NOMO-1 treated with DMSO at 0.1 percent for 48 hours (cell line): ENCODE results near the gene PDE4D.
"Not testable (repeated sequence)": the region's sequence is repeated elsewhere in the genome, so short reads cannot be mapped to it uniquely, and the experiment has no call there.

Source experiments
- DNase-seq: peaks from one replicate; lab custom pipeline; 2025; ENCODE audit not compliant: unreplicated experiment; lab: John Stamatoyannopoulos, UW

Gene PDE4D

GRCh38 chr5:59486508-59486907 is 407.0 kb downstream of the PDE4D start:
- DNase-seq: no peak

GRCh38 chr5:59485629-59486439 is 407.7 kb downstream of the PDE4D start:
- no peak for DNase-seq

GRCh38 chr5:59485107-59485506 is 408.4 kb downstream of the PDE4D start:
- no peak for DNase-seq

GRCh38 chr5:59484618-59485017 is 408.9 kb downstream of the PDE4D start:
- no peak for DNase-seq

GRCh38 chr5:59483971-59484472 is 409.5 kb downstream of the PDE4D start:
- no peak for DNase-seq

- no peak for DNase-seq
These were observed 414.4 kb downstream of the PDE4D start for GRCh38 chr5:59479086-59479485.

DNA sequence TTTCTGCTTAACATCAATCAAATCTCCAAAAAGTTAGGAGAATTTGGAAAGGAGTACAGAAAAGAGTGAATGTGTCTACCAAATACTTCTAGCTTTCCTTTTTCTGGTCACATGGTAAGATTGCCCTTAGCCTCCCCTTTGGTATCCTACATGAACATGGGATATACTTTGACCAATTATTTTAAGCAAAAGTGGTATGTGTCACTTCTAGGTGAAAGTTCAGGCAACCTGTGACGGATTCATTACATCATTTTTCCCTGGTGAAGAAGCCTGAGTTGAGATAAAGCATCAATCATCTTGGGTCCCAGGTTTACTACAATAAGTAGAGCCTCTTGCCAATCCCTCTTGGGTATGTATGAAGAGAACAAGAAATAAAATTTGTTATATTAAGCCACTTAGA is 419.2 kb downstream of the PDE4D start:
- no peak for DNase-seq

DNA sequence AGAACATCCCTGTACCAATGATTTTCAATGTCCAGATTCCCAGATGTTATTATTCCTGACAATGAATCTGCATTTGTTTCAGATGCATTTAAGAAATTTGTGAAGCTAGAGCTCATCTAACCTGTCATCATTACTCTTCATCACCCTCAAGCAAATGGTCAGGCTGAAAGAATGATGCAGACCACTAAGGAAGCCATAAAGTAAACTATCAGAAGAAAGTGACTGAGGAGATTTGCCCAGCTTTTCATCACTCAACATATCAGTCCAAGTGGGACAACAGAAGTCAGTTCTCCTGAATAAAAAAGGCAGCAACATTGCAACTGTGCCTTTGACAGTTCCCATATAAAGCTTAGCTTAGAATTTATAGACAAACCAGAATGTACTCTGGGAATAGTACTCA is 419.9 kb downstream of the PDE4D start:
- no peak for DNase-seq

- no peak for DNase-seq
These were observed 422.1 kb downstream of the PDE4D start for GRCh38 chr5:59471463-59471862.

- no peak for DNase-seq
These were observed 425.6 kb downstream of the PDE4D start for GRCh38 chr5:59467969-59468368.

DNA sequence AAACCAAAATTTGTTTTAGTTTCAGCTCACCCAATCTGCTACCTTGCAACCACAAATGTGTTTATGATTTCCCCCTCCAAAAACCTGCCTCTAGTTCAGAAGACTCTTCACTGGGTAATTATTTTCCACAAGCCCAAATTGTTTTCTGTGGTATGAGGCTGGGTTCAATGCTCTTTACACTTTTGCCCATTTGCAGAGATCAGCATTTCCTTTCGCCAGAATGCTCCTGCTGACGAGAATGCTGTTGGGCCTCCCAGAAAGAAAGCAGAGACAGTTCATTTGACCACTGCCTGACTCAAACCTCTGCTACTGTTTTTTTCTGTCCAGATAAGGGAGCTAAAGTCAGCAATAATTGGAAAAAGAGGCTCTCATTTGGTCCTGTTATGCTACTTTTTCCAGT is 427.3 kb downstream of the PDE4D start:
- no peak for DNase-seq

GRCh38 chr5:59464969-59465368 is 428.6 kb downstream of the PDE4D start:
- no peak for DNase-seq

DNA sequence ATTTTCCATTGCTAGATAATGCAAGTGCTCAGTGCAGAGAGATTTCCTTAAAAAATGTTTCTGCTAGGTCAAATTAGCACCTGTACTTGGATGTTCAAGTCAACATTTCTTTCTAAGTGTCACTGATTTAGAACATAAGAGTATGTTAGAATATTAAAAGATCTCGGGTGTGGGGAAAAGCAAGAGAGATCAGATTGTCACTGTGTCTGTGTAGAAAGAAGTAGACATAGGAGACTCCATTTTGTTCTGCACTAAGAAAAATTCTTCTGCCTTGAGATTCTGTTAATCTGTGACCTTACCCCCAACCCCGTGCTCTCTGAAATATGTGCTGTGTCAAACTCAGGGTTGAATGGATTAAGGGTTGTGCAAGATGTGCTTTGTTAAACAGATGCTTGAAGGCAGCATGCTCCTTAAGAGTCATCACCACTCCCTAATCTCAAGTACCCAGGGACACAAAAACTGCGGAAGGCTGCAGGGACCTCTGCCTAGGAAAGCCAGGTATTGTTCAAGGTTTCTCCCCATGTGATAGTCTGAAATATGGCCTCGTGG is 429.8 kb downstream of the PDE4D start:
- DNase-seq: not testable (repeated sequence)

GRCh38 chr5:59462956-59463355 is 430.6 kb downstream of the PDE4D start:
- DNase-seq: no peak

DNA sequence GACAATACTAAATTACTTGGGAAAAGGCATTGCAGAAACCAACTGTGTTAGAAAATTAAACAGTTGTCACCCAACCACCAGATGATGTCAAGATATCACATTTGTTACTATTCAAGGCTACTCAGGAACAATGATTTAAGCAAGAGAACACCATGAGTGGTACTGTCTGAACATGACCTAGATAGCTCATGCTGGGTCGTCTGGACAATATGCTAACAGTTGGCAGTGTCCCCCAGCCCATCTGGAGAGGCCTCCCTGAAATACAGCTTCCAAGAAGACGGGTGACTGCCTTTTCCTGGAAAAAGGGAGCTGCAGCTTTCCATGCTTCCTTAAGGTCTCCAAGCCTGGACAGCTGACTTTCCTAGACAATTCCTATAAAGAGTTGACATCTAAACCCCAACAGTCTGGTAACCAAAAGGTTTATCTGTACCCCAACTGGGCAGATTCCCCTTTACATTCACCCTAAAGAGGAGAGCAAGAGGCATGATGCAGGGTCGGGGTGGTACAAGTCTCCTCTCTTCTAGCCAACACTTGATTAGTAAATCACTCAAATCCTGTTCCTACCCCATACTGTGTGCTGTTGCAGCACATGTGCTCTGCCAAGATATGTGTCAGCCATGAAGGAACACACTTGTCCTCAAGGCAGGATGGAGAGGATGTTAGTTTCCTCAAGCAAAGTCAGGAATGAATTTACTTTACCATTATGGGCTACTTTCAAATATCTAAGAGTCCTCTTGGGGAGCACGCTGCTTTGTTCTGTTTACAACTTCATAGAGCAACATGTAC is 433.0 kb downstream of the PDE4D start:
- DNase-seq: no peak

- DNase-seq: no peak
These were observed 434.4 kb downstream of the PDE4D start for GRCh38 chr5:59458966-59459729.

DNA sequence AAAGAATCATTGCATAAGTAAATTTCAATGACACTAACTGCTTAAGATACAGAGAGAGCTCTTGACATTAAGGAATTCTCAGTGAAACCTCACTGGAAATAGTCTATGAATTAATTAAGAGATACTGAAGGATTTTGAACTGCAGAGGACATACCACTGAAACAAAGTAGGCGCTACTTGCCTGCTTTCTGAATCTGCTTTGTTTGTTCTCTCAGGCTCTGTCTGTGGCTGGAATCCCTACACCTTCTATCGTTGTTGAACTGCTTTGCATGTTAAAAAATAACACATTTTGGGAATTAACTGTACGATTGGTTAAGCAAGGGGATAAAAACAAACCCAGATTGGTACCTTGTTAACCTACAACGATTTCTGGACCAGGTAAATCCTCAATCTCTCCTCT is 435.2 kb downstream of the PDE4D start:
- no peak for DNase-seq

- no peak for DNase-seq
These were observed 443.5 kb downstream of the PDE4D start for GRCh38 chr5:59449905-59450644.

DNA sequence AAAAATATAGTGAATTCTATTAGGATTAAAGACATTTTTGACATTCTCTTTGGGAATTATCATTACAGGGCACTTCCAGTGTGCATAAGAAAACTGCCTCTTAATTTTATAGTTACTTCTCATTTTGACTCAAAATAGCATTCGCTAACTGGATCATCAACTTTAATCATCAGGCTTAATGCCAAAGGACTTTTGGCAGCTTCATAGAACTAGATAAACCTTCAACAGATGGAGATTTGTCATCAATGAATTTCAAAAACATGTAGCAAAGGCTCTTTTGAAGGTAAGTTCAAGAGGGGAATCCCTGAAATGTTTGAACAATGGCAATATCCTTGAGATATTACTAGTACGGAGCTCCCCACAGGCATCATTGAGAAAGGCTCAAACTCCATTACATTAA is 447.2 kb downstream of the PDE4D start:
- DNase-seq: no peak

DNA sequence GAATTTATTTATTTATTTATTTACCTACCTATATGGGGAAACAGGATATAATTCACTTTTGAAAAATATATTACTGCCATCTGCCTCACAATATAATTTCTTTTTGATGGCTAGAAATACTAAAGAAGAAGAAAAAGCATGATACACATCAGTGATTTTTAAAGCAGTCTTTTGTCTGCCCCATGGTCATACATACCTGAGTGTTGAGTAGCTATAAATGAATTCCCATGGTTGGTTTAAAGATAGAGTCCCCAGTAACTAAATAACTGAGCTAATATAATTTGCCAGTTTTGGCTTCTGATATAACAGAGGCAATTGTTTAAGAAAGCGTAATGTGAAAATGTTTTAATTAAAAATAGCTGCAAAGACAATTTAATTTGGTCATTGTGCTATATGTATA is 447.8 kb downstream of the PDE4D start:
- DNase-seq: no peak
